ENCODE measurements around the gene TTC23.
"Not testable (repeated sequence)": the region's sequence is repeated elsewhere in the genome, so short reads cannot be mapped to it uniquely, and the experiment has no call there.

Gene TTC23

GRCh38 chr15:99230867-99231266 lies 18.5 kb downstream of the TTC23 start:
- H3K9me3 Mint-ChIP-seq (ENCODE audit: low read depth) = peaks cover 7% of the 10 kb centered on the region
- peaks cover 2% of the 10 kb centered on the region for H3K36me3 Mint-ChIP-seq
- no peaks in the 10 kb centered on the region for H3K4me1 Mint-ChIP-seq (ENCODE audit: low read depth)
- H3K4me3 Mint-ChIP-seq = no peak overlapping the region
- H3K27me3 Mint-ChIP-seq = peaks cover 9% of the 10 kb centered on the region
- no peak overlapping the region for H3K27ac Mint-ChIP-seq

DNA sequence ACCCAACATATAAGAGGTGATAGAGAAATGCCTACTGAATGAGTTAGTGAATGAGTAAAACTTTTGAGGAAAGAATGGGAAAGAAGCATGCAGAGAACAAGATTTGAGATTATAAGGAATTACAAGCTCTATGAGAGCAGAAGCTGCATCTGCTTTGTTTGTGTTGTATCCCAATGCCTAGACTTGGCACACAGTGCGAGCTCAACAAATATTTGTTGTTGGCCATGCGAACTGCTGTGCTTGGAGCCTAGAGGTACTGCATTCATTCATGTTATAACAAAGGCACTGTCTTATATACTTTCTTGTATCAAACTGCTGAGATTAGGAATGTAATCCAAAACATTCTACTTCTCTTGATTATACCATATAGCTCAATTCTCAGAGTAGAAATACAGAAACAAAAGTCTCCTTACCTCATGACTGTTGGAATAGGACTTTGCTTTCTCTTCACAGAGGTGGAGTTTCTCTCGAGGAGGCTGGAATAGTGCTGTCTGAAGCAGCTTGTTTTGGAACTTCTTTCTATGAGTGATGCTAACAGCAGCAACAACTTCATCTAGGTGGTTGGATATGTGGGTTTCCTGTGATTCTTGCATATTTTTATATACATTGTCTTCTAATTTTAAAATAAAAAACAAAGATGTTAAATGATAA lies 21.1 kb downstream of the TTC23 start:
- H3K4me3 Mint-ChIP-seq = no peak overlapping the region
- H3K4me1 Mint-ChIP-seq (ENCODE audit: low read depth) = no peaks in the 10 kb centered on the region
- peaks cover 7% of the 10 kb centered on the region for H3K9me3 Mint-ChIP-seq (ENCODE audit: low read depth)
- no peak overlapping the region for H3K27ac Mint-ChIP-seq
- peaks cover 2% of the 10 kb centered on the region for H3K36me3 Mint-ChIP-seq
- H3K27me3 Mint-ChIP-seq = peaks cover 6% of the 10 kb centered on the region

- no peak overlapping the region for H3K4me3 Mint-ChIP-seq
- no peaks in the 10 kb centered on the region for H3K4me1 Mint-ChIP-seq (ENCODE audit: low read depth)
- peaks cover 3% of the 10 kb centered on the region for H3K27me3 Mint-ChIP-seq
- H3K27ac Mint-ChIP-seq = no peak overlapping the region
- no peaks in the 10 kb centered on the region for H3K9me3 Mint-ChIP-seq (ENCODE audit: low read depth)
- H3K36me3 Mint-ChIP-seq = peaks cover 2% of the 10 kb centered on the region
Measured at GRCh38 chr15:99226802-99227201, 22.6 kb downstream of the TTC23 start.

DNA sequence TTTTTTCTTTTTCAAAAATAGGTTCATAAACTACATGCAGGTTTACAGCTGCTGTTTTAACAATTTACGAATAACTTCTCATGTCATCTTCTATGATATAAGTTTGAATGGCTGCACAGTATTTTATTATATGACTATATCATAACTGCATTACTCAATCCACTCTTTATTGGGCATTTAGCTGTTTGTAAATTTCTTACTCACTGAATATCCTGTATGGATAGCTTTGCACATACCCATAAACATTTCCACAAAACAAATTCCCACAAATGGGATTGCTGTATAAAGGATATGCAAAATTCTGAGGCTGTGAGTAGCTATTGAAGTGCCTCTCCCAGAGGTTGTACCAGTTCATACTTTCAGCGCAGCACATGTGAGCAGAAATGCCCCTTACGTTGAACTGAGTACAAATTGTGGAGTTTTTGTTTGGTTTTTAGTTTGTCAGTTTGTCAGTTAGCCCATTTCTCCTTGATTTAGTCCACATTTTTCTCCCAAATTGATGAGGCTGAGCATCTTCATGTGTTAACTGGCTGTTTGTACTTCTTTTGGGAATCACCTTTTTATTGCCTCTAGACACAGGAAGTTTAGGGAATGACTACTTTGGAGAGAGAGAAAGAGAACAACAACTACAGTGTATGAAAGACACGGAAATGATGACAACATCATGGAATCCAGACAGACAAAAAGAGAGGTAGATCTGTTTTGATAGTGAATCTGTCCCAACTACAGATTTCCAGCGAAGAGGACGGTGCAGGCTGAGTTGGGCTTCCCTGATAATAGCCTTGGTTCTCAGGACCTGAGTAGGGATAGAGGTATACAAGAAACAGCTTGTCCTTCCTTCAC lies 24.8 kb downstream of the TTC23 start:
- Mint-ChIP-seq H3K27me3 (peaks cover 5% of the 10 kb centered on the region), H3K36me3 (peaks cover 2% of the 10 kb centered on the region), H3K27ac (no peak overlapping the region), H3K4me3 (no peak overlapping the region), H3K4me1 (ENCODE audit: low read depth) (no peaks in the 10 kb centered on the region), H3K9me3 (ENCODE audit: low read depth) (no peaks in the 10 kb centered on the region)

DNA sequence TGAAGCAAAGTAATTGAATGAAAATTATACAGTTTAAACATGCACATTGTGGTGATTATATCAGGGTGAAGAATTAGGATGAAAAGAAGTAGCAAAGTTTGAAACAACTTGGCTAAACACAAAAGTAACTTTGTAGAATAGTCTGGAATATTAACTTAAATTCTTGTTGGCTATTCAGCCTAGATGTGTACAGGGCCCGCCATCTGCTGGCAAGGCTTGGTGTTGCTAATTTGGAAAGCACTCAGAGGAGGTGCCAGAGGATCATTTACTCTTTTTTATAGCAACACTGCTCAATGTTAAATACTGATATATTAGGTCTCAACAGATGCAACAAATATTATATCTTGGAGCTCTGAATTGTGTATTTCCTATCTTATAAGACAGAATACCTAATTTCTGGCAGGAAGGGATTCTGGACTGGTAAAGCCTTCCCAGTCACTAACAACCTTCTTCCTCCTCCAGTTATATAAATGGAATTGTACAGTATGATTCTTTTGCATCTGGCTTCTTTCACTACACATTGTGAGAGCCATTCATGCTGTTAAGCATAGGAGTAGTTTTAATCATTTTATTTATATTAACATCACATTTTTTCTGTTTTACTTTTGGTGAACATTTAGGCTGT lies 36.1 kb downstream of the TTC23 start:
- Mint-ChIP-seq H3K36me3 (peaks cover 4% of the 10 kb centered on the region), H3K27ac (no peak overlapping the region), H3K27me3 (peaks cover 10% of the 10 kb centered on the region), H3K4me1 (ENCODE audit: low read depth) (no peaks in the 10 kb centered on the region), H3K9me3 (ENCODE audit: low read depth) (no peaks in the 10 kb centered on the region), H3K4me3 (no peak overlapping the region)

DNA sequence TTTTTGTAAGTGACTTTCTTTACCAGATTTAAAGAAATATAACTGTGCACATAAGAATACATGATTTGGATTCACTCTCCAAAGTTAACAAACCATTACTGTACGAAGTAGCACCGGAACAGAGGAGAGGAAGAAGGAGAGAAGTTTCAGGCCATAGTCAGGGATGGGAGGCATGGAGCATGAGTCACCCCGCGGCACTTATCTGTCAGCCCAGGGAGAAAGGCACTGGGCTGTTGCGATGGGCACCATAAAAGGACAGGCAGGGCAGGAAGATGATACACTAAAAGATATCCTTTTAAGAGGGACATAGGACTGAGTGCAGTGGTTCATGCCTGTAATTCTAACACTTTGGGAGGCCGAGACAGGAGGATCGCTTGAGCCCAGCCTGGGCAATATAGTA lies 37.0 kb downstream of the TTC23 start:
- peaks cover 5% of the 10 kb centered on the region for H3K27me3 Mint-ChIP-seq
- no peak overlapping the region for H3K27ac Mint-ChIP-seq
- H3K4me1 Mint-ChIP-seq (ENCODE audit: low read depth) = no peaks in the 10 kb centered on the region
- no peaks in the 10 kb centered on the region for H3K36me3 Mint-ChIP-seq
- H3K4me3 Mint-ChIP-seq = no peak overlapping the region
- no peaks in the 10 kb centered on the region for H3K9me3 Mint-ChIP-seq (ENCODE audit: low read depth)

DNA sequence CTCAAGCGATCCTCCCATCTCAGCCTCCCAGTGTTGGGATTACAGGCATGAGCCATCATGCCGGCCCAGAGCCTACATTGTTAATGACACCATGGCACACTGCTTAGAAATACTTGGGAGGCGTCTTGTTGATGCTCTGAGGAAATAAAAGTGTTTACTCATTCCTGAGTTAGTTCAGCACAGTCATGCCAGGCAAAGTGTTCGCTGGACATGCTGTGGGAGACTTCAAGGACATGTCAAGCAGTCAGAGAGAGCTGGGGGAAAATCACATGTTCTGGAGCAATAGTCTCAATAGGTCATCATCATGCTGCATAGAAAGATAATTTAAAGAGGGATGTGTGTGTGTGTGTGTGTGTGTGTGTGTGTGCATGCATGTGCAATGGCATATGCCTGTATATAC lies 37.5 kb downstream of the TTC23 start:
- Mint-ChIP-seq H3K27me3 (peaks cover 5% of the 10 kb centered on the region), H3K36me3 (no peaks in the 10 kb centered on the region), H3K9me3 (ENCODE audit: low read depth) (no peaks in the 10 kb centered on the region), H3K4me3 (no peak overlapping the region), H3K27ac (no peak overlapping the region), H3K4me1 (ENCODE audit: low read depth) (no peaks in the 10 kb centered on the region)

DNA sequence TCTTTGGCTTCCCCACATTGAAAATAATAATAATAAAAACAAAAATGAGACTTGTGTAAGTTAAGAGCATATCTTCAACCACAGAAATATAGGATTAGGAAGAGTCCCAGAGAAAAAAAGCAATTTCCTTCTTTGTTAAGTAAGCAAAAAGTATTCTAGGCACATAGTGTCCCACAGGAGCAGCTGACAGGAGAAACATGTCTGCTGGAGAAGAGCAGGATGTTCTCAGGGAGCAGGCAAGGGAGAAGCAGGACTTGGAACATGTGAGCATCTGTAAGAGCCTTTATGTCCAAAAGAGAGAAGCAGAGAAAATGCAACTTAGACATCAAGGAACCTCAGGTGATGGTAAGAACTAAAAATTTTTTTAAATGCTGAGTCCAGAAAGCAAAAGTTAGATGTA lies 39.0 kb downstream of the TTC23 start:
- H3K4me1 Mint-ChIP-seq (ENCODE audit: low read depth) = no peaks in the 10 kb centered on the region
- H3K9me3 Mint-ChIP-seq (ENCODE audit: low read depth) = no peaks in the 10 kb centered on the region
- no peak overlapping the region for H3K4me3 Mint-ChIP-seq
- peaks cover 7% of the 10 kb centered on the region for H3K27me3 Mint-ChIP-seq
- H3K27ac Mint-ChIP-seq = no peak overlapping the region
- no peaks in the 10 kb centered on the region for H3K36me3 Mint-ChIP-seq

DNA sequence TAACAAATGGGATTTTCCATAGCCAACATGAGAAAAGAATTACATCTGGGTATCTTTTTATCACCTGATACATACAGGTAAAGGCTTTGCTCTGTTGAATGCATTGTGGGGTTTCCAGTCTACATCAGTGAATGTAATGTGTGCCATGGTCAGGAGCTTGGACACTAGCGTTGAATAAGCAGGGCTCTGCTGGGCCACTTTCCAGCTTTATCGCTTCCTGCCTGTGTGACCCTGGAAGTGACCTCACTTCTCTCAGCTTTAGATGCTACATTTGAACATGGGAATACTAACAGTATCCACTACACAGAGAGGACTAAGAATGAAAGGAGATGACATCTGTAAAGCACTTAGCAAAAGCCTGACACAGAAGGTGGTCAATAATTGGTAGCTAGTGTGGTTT lies 40.1 kb downstream of the TTC23 start:
- no peaks in the 10 kb centered on the region for H3K4me1 Mint-ChIP-seq (ENCODE audit: low read depth)
- H3K36me3 Mint-ChIP-seq = no peaks in the 10 kb centered on the region
- H3K9me3 Mint-ChIP-seq (ENCODE audit: low read depth) = no peaks in the 10 kb centered on the region
- H3K4me3 Mint-ChIP-seq = no peak overlapping the region
- peaks cover 5% of the 10 kb centered on the region for H3K27me3 Mint-ChIP-seq
- no peak overlapping the region for H3K27ac Mint-ChIP-seq

DNA sequence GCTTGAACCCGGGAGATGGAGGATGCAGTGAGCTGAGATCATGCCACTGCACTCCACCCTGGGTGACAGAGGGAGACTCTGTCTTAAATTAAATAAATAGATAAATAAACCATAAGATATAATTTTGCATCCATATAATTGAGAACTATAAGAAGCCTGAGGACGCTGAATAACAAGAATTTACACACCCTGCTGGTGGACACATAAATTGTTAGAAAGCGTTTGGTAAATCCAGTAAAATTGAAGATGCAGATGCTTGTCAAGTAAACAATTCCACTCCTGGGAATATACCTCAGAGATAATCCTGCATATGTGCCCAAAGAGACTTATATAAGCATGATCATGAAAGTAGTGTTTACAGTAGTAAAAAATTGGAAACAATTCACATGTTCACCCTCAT lies 41.7 kb downstream of the TTC23 start:
- no peak overlapping the region for H3K27ac Mint-ChIP-seq
- no peaks in the 10 kb centered on the region for H3K36me3 Mint-ChIP-seq
- no peaks in the 10 kb centered on the region for H3K9me3 Mint-ChIP-seq (ENCODE audit: low read depth)
- no peak overlapping the region for H3K4me3 Mint-ChIP-seq
- no peaks in the 10 kb centered on the region for H3K4me1 Mint-ChIP-seq (ENCODE audit: low read depth)
- peaks cover 5% of the 10 kb centered on the region for H3K27me3 Mint-ChIP-seq

GRCh38 chr15:99202176-99202552 lies 47.2 kb downstream of the TTC23 start:
- no peak overlapping the region for H3K4me3 Mint-ChIP-seq
- no peak overlapping the region for H3K27ac Mint-ChIP-seq
- H3K36me3 Mint-ChIP-seq = no peaks in the 10 kb centered on the region

GRCh38 chr15:99201408-99202175 lies 47.8 kb downstream of the TTC23 start:
- Mint-ChIP-seq H3K4me1 (ENCODE audit: low read depth) (no peaks in the 10 kb centered on the region), H3K27ac (no peak overlapping the region), H3K27me3 (peaks cover 5% of the 10 kb centered on the region), H3K36me3 (no peaks in the 10 kb centered on the region), H3K4me3 (no peak overlapping the region), H3K9me3 (ENCODE audit: low read depth) (no peaks in the 10 kb centered on the region)

More at GRCh38 chr15:99202176-99202552, 47.2 kb downstream of the TTC23 start:
- no peaks in the 10 kb centered on the region for H3K4me1 Mint-ChIP-seq (ENCODE audit: low read depth)
- no peaks in the 10 kb centered on the region for H3K9me3 Mint-ChIP-seq (ENCODE audit: low read depth)
- peaks cover 5% of the 10 kb centered on the region for H3K27me3 Mint-ChIP-seq

GRCh38 chr15:99197856-99198255 lies 51.5 kb downstream of the TTC23 start:
- Mint-ChIP-seq H3K4me3 (no peak overlapping the region), H3K27me3 (peaks cover 2% of the 10 kb centered on the region), H3K36me3 (no peaks in the 10 kb centered on the region), H3K27ac (no peak overlapping the region), H3K4me1 (ENCODE audit: low read depth) (no peaks in the 10 kb centered on the region), H3K9me3 (ENCODE audit: low read depth) (no peaks in the 10 kb centered on the region)

- H3K9me3 Mint-ChIP-seq (ENCODE audit: low read depth); H3K4me1 Mint-ChIP-seq (ENCODE audit: low read depth); H3K36me3 Mint-ChIP-seq: not testable (repeated sequence)
Measured at GRCh38 chr15:99192181-99192580, 57.2 kb downstream of the TTC23 start.

GRCh38 chr15:99187936-99188335 lies 61.4 kb downstream of the TTC23 start:
- H3K4me3 Mint-ChIP-seq = no peak overlapping the region
- H3K36me3 Mint-ChIP-seq = peaks cover 2% of the 10 kb centered on the region
- no peak overlapping the region for H3K27ac Mint-ChIP-seq
- no peaks in the 10 kb centered on the region for H3K4me1 Mint-ChIP-seq (ENCODE audit: low read depth)
- no peaks in the 10 kb centered on the region for H3K9me3 Mint-ChIP-seq (ENCODE audit: low read depth)
- peaks cover 5% of the 10 kb centered on the region for H3K27me3 Mint-ChIP-seq

More at GRCh38 chr15:99192181-99192580, 57.2 kb downstream of the TTC23 start:
- H3K27ac Mint-ChIP-seq, H3K27me3 Mint-ChIP-seq, H3K4me3 Mint-ChIP-seq: not testable (repeated sequence)

Data from activated naive CD8-positive, alpha-beta T cell (primary cell).